Parathyroid adenoma (tissue), 2 donors: ENCODE measurements around the gene ANKRD17.
A peak's percentile ranks its signal among the peaks of the same experiment; 100 is the strongest.

Source experiments
- H2AFZ ChIP-seq: fragments of 300-600 bp; sonication (generic); one replicate; pipeline ENCODE4 v1.7.0; 2017; ENCODE audit warnings: antibody characterized with exemption, mild to moderate bottlenecking
- H3K27ac ChIP-seq: fragments of 300-600 bp; sonication (generic); one replicate; pipeline ENCODE4 v1.7.0; 2017
- H3K27me3 ChIP-seq: fragments of 300-600 bp; sonication (generic); one replicate; pipeline ENCODE4 v1.7.0; 2017; ENCODE audit warnings: low read length; ENCODE audit not compliant: control insufficient read depth, insufficient read depth
- H3K36me3 ChIP-seq: fragments of 300-600 bp; sonication (generic); one replicate; pipeline ENCODE4 v1.7.0; 2017; ENCODE audit warnings: low read length; ENCODE audit not compliant: control insufficient read depth, insufficient read depth
- H3K4me1 ChIP-seq: fragments of 300-600 bp; sonication (generic); one replicate; pipeline ENCODE4 v1.7.0; 2017; ENCODE audit warnings: control low read depth
- H3K4me2 ChIP-seq: fragments of 300-600 bp; sonication (generic); one replicate; pipeline ENCODE4 v1.7.0; 2017; ENCODE audit warnings: low read length
- H3K4me3 ChIP-seq: fragments of 300-600 bp; sonication (generic); one replicate; pipeline ENCODE4 v1.7.0; 2017; ENCODE audit warnings: low read depth, low read length
- H3K79me2 ChIP-seq: fragments of 300-600 bp; sonication (generic); one replicate; pipeline ENCODE4 v1.7.0; 2017; ENCODE audit warnings: control low read depth
- H3K9ac ChIP-seq: fragments of 300-600 bp; sonication (generic); one replicate; pipeline ENCODE4 v1.7.0; 2017; ENCODE audit warnings: mild to moderate bottlenecking
- H3K9me3 ChIP-seq: fragments of 300-600 bp; sonication (generic); one replicate; pipeline ENCODE4 v1.7.0; 2017; ENCODE audit warnings: low read length; ENCODE audit not compliant: control insufficient read depth
- CTCF ChIP-seq: fragments of 300-600 bp; sonication (generic); IDR thresholded peaks from one replicate; pipeline ENCODE4 v1.7.0; 2017; ENCODE audit warnings: antibody characterized with exemption, mild to moderate bottlenecking
- donor health status: primary hyperparathyroidism.

Gene ANKRD17

GRCh38 chr4:73223258-73223650 lies 35.3 kb downstream of the ANKRD17 start:
- Histone ChIP-seq H3K27ac (peak overlapping the region; percentile 85), H3K9ac (no peak overlapping the region), H3K9me3 (no peaks in the 10 kb centered on the region), H3K4me3 (peak overlapping the region; percentile 54), H3K36me3 (no peaks in the 10 kb centered on the region), H3K4me1 (no peaks in the 10 kb centered on the region), H3K27me3 (no peaks in the 10 kb centered on the region), H2AFZ (peak overlapping the region; percentile 57), H3K4me2 (peak overlapping the region; percentile 89), H3K79me2 (peaks cover 8% of the 10 kb centered on the region)
- no peak for TF ChIP-seq CTCF

- Histone ChIP-seq H3K36me3 (no peaks in the 10 kb centered on the region), H3K4me2 (peak overlapping the region; percentile 89), H2AFZ (peak overlapping the region; percentile 69), H3K4me3 (peak overlapping the region; percentile 54), H3K27me3 (no peaks in the 10 kb centered on the region), H3K9me3 (no peaks in the 10 kb centered on the region), H3K79me2 (peaks cover 8% of the 10 kb centered on the region), H3K4me1 (no peaks in the 10 kb centered on the region), H3K9ac (no peak overlapping the region), H3K27ac (peak overlapping the region; percentile 85)
- no peak for TF ChIP-seq CTCF
These were observed 35.9 kb downstream of the ANKRD17 start for GRCh38 chr4:73222466-73223257.

DNA sequence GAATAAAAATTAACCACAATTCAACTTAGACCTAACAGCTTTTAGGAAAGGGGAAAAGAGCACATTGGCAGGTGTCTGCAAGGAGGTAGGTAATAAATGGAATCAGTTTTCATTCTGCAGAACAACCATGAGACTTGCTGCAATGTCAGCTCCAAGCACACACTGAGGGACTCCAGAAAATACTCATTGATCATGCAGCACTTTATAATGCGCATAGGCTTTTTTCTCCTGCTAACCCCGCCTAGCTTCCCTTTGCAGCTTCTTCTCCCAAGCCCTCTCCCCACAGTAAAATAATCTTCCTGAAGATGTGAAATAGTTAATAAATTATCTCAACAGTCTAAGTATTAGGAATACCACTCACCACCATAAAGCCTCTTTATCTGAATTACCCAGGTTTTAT lies 36.9 kb downstream of the ANKRD17 start:
- Histone ChIP-seq H3K36me3 (no peaks in the 10 kb centered on the region), H3K27ac (no peak overlapping the region), H3K27me3 (no peaks in the 10 kb centered on the region), H3K4me1 (no peaks in the 10 kb centered on the region), H3K9me3 (no peaks in the 10 kb centered on the region), H3K79me2 (peaks cover 2% of the 10 kb centered on the region), H3K4me2 (no peak overlapping the region), H3K4me3 (no peak overlapping the region), H3K9ac (no peak overlapping the region), H2AFZ (no peak overlapping the region)
- no peak for TF ChIP-seq CTCF

GRCh38 chr4:73220815-73221214 lies 37.8 kb downstream of the ANKRD17 start:
- Histone ChIP-seq H3K79me2 (peaks cover 3% of the 10 kb centered on the region), H3K9ac (no peak overlapping the region)

More at GRCh38 chr4:73220815-73221214, 37.8 kb downstream of the ANKRD17 start:
- TF ChIP-seq CTCF, result no peak
- no peaks in the 10 kb centered on the region for H3K27me3 ChIP-seq
- no peaks in the 10 kb centered on the region for H3K9me3 ChIP-seq
- H3K4me2 ChIP-seq, result no peak overlapping the region
- no peaks in the 10 kb centered on the region for H3K36me3 ChIP-seq
- no peak overlapping the region for H3K4me3 ChIP-seq
- H3K27ac ChIP-seq, result no peak overlapping the region
- no peak overlapping the region for H2AFZ ChIP-seq
- H3K4me1 ChIP-seq, result no peaks in the 10 kb centered on the region
